ENCODE measurements around the gene NTRK3.

NTRK3 gene

GRCh38 chr15:88106074-88106473, 150.5 kb downstream of the NTRK3 start:
- H3K9ac ChIP-seq (ENCODE audit: low read depth, low read length) = no peak overlapping the region
- no peak overlapping the region for H3K4me2 ChIP-seq (ENCODE audit: insufficient read depth, low read length)
- no peak for TF ChIP-seq CTCF (IDR thresholded peaks at IDR 0.05; ENCODE audit: borderline replicate concordance, extremely low read depth, low read length, poor library complexity, severe bottlenecking)
- no peaks in the 10 kb centered on the region for H4K20me1 ChIP-seq (ENCODE audit: insufficient read depth, low read length)
- H3K27ac ChIP-seq (ENCODE audit: low read length) = no peak overlapping the region
- no peaks in the 10 kb centered on the region for H3K27me3 ChIP-seq (ENCODE audit: insufficient read depth, low read length, poor library complexity)
- H3K4me3 ChIP-seq (ENCODE audit: low read depth in 1 of 2, low read length in 2 of 2) = no peak overlapping the region
- no peaks in the 10 kb centered on the region for H3K36me3 ChIP-seq (ENCODE audit: insufficient read depth, low read length)
- no peak overlapping the region for H2AFZ ChIP-seq (ENCODE audit: low read depth, low read length)
- DNase-seq (no peak), ATAC-seq (ENCODE audit: insufficient read depth, low read depth) (no peak)
- no peaks in the 10 kb centered on the region for H3K79me2 ChIP-seq (ENCODE audit: insufficient read depth, low read length)
- H3K4me1 ChIP-seq (ENCODE audit: insufficient read depth, low read length) = no peaks in the 10 kb centered on the region
- no peaks in the 10 kb centered on the region for H3K9me3 ChIP-seq (ENCODE audit: insufficient read depth, low read length, severe bottlenecking)

- no peaks in the 10 kb centered on the region for H3K9me3 ChIP-seq (ENCODE audit: insufficient read depth, low read length, severe bottlenecking)
- ATAC-seq (ENCODE audit: insufficient read depth, low read depth) (no peak), DNase-seq (no peak)
- no peak overlapping the region for H3K9ac ChIP-seq (ENCODE audit: low read depth, low read length)
- no peak overlapping the region for H3K4me3 ChIP-seq (ENCODE audit: low read depth in 1 of 2, low read length in 2 of 2)
- H3K4me2 ChIP-seq (ENCODE audit: insufficient read depth, low read length) = no peak overlapping the region
- no peaks in the 10 kb centered on the region for H3K27me3 ChIP-seq (ENCODE audit: insufficient read depth, low read length, poor library complexity)
- TF ChIP-seq CTCF (IDR thresholded peaks at IDR 0.05; ENCODE audit: borderline replicate concordance, extremely low read depth, low read length, poor library complexity, severe bottlenecking) (no peak), EZH2 (IDR thresholded peaks at IDR 0.05; ENCODE audit: borderline replicate concordance, low read depth, low read length, severe bottlenecking) (no peak)
- no peaks in the 10 kb centered on the region for H3K36me3 ChIP-seq (ENCODE audit: insufficient read depth, low read length)
- H4K20me1 ChIP-seq (ENCODE audit: insufficient read depth, low read length) = no peaks in the 10 kb centered on the region
- no peak overlapping the region for H2AFZ ChIP-seq (ENCODE audit: low read depth, low read length)
- H3K27ac ChIP-seq (ENCODE audit: low read length) = no peak overlapping the region
- no peaks in the 10 kb centered on the region for H3K4me1 ChIP-seq (ENCODE audit: insufficient read depth, low read length)
- H3K79me2 ChIP-seq (ENCODE audit: insufficient read depth, low read length) = no peaks in the 10 kb centered on the region
Observed at GRCh38 chr15:88104357-88104756, 152.2 kb downstream of the NTRK3 start.

- no peaks in the 10 kb centered on the region for H3K9me3 ChIP-seq (ENCODE audit: insufficient read depth, low read length, severe bottlenecking)
- H3K9ac ChIP-seq (ENCODE audit: low read depth, low read length) = no peak overlapping the region
- H3K4me2 ChIP-seq (ENCODE audit: insufficient read depth, low read length) = no peak overlapping the region
- no peaks in the 10 kb centered on the region for H3K27me3 ChIP-seq (ENCODE audit: insufficient read depth, low read length, poor library complexity)
- ATAC-seq (ENCODE audit: insufficient read depth, low read depth) (no peak), DNase-seq (no peak)
- H3K79me2 ChIP-seq (ENCODE audit: insufficient read depth, low read length) = no peaks in the 10 kb centered on the region
- no peaks in the 10 kb centered on the region for H4K20me1 ChIP-seq (ENCODE audit: insufficient read depth, low read length)
- H2AFZ ChIP-seq (ENCODE audit: low read depth, low read length) = no peak overlapping the region
- H3K27ac ChIP-seq (ENCODE audit: low read length) = no peak overlapping the region
- TF ChIP-seq CTCF (IDR thresholded peaks at IDR 0.05; ENCODE audit: borderline replicate concordance, extremely low read depth, low read length, poor library complexity, severe bottlenecking) = no peak
- TF ChIP-seq EZH2 (IDR thresholded peaks at IDR 0.05; ENCODE audit: borderline replicate concordance, low read depth, low read length, severe bottlenecking) = no peak
- H3K4me1 ChIP-seq (ENCODE audit: insufficient read depth, low read length) = no peaks in the 10 kb centered on the region
- H3K36me3 ChIP-seq (ENCODE audit: insufficient read depth, low read length) = no peaks in the 10 kb centered on the region
- H3K4me3 ChIP-seq (ENCODE audit: low read depth in 1 of 2, low read length in 2 of 2) = no peak overlapping the region
Observed at GRCh38 chr15:88100181-88100580, 156.4 kb downstream of the NTRK3 start.

- Histone ChIP-seq H3K4me1 (ENCODE audit: insufficient read depth, low read length) (no peaks in the 10 kb centered on the region), H3K4me3 (ENCODE audit: low read depth in 1 of 2, low read length in 2 of 2) (no peak overlapping the region), H3K4me2 (ENCODE audit: insufficient read depth, low read length) (no peak overlapping the region), H3K27ac (ENCODE audit: low read length) (no peak overlapping the region), H4K20me1 (ENCODE audit: insufficient read depth, low read length) (no peaks in the 10 kb centered on the region), H3K36me3 (ENCODE audit: insufficient read depth, low read length) (no peaks in the 10 kb centered on the region), H3K9ac (ENCODE audit: low read depth, low read length) (no peak overlapping the region), H3K9me3 (ENCODE audit: insufficient read depth, low read length, severe bottlenecking) (no peaks in the 10 kb centered on the region), H3K79me2 (ENCODE audit: insufficient read depth, low read length) (no peaks in the 10 kb centered on the region), H2AFZ (ENCODE audit: low read depth, low read length) (no peak overlapping the region), H3K27me3 (ENCODE audit: insufficient read depth, low read length, poor library complexity) (no peaks in the 10 kb centered on the region)
- no peak for ATAC-seq (ENCODE audit: insufficient read depth, low read depth)
- DNase-seq = no peak
- TF ChIP-seq CTCF (IDR thresholded peaks at IDR 0.05; ENCODE audit: borderline replicate concordance, extremely low read depth, low read length, poor library complexity, severe bottlenecking) (no peak), EZH2 (IDR thresholded peaks at IDR 0.05; ENCODE audit: borderline replicate concordance, low read depth, low read length, severe bottlenecking) (no peak)
Observed at GRCh38 chr15:88098361-88098760, 158.2 kb downstream of the NTRK3 start.
